Measurements from ENCODE around the gene SYNE1.
"Not testable (repeated sequence)": the region's sequence is repeated elsewhere in the genome, so short reads cannot be mapped to it uniquely, and the experiment has no call there.

Gene SYNE1

DNA sequence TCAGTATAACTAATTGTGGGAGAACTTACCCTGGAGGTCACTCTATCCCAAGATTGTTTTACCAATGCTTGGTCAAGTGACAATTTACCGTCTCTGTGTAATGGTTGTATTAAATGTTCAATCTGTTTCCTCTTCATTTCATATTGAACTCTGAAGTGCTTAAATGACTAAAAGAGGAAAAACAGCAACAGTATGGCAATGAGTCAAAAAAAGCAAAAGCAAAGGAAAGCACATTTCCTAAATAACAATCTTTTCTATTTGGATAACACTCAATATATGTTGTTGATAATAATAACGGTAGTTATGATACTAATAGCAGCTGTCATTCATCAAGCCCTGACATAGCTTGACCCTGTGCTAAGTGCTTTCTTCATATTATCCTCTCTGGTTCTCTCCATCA lies 152.4 kb downstream of the SYNE1 start:
- no peak for DNase-seq

DNA sequence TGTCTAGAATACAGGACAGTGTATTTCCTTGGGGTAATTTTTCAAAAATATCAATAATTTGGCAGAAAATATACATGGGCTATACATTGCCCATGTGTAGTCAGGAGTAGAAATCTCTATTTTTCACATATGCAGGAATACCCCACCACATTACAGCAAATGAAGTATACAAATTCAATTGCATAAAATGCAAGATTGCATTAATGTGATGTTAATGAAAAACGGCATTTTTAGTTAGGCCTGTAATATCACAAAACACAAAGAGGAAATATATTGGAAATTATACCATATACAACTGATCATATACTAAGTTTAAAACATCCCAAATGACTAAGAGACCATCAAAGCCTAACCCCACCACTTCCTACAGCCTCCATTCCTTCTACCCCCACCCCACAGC lies 154.9 kb downstream of the SYNE1 start:
- DNase-seq, result no peak

DNA sequence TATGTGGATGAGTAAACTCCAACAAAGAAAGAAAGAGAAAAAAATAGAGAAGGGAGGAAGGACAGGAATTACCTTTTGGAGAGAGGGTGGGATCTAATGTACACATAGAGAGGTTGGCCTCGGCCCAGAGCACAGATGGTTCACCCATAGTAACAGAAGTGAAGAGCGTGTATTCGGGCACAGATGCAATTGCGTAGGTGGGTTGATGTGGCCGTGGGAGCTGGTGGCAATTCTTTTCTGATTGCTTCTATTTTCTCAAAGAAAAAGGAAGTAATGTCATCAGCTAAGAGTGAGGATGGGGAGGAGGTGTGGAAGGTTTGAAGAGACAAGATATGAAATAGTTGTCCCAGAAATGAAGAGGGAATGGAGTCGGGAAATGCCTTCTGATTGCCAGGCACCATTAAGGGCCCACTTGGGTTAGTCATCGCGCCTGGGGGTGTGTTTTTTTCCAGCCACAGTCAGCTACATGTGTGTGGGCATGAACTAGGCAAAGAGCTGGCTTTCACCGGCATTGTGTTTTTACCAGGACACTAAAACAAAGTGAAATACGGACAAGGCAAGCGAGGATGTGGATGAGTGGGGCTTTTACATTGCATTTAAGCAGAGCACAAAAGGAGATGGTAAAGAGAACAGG lies 158.7 kb downstream of the SYNE1 start:
- no peak for DNase-seq

DNA sequence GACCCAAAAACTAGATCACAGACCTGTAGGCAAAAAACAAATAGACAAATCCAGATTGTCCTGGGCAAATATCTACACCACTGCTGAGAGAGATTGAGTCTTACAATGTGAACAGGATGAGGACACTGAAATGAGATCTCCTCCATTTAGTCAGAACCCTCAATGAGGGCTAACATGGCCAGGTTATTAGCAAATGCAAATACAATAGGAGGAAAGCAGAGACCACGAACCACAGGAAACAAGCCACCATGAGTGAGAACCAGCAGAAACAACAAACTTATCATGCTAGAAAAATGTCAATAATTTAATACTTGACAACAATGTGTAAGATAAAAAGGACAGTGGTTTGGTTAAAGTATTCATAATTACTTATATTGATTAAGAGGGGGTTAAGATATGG lies 162.8 kb downstream of the SYNE1 start:
- no peak for DNase-seq

DNA sequence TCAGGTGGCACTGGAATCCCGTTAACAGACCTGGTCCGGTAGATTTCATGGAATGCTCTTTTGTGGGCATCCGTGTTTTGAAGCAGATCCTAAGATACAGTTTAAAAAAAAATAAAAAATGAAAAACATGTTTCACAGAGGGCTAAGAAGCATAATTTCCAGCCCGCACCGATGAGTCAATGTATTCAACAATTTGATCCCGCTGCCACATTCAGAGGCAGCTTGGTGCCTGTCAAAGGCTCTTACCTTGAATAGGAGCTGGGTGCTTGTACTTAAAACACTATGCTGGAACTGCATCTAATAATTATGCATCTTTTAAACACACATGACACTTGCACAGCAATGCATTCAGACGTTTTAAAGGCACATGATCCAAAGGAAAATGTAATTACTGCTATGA lies 164.8 kb downstream of the SYNE1 start:
- DNase-seq, result no peak

DNA sequence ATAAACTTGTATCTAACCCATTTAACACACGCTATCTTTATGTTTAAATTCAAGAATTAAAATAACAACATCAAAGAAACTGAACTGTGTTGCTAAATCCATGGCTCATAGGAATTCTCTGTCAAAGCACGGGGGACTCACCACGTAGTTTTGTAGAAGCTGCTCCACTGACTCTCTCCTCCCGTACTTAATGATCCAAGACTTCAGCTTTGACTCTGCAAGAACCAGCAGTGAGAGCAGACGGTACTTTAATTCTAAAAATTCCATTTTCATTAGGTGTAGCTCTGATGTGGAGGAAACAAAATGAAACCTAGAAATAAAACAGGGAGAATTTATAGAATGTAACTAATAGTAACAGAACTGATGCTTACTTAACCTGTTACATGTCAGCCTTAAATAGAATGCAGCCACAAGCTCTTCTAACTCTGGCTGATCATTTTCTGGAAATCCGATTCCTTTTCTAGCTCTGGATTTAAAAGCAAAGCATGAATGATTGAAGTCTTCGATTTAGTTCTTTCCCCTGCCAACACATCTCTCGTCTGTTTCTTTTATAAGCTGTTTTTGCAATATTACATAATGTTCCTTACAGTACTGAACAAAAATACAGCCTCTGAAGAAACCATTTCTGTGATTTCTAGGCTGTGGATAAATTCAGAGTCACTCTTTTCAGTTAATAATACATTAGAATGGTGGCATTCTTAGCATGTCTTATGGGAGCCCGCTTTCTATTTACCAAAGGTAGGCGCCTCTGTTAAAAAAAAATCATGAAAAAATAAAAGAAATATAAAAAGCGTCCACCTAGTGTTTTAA lies 165.5 kb downstream of the SYNE1 start:
- no peak for DNase-seq

DNA sequence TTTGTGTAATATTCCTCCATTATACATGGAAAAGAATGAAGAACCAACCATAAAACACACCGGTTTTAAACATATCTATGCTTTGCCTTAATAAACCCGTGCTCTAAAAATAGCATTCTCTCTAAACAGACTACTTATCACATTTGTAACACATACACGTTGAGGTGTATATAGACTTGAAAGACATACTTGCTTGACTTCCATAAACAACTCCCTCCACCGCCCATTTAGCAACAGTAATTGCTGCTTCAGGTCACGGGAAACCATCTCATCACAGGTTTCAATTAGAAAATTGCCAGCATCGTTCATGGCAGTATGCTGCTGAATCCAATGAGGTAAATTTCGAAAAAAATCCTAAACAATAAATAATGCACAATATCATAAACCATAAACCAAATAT lies 174.0 kb downstream of the SYNE1 start:
- no peak for DNase-seq

DNA sequence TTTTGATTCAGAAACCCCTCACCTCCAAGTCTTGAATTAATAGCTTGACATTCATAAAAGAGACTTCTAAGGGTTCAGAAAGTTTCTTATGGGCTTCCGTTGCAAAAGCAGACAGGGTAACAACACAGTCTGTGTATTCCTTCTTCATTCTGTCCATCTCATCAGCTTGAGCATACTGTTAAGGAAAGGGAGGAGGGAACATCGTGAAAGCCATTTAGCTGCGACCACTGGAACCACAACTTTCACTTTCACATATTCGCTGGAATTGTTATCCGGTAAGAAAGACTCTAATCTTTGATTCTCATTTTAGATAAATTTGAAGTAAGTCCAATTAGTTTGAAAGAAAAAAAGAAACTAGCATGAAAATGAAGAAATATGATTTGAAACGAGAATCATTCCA lies 174.4 kb downstream of the SYNE1 start:
- DNase-seq, result no peak

DNA sequence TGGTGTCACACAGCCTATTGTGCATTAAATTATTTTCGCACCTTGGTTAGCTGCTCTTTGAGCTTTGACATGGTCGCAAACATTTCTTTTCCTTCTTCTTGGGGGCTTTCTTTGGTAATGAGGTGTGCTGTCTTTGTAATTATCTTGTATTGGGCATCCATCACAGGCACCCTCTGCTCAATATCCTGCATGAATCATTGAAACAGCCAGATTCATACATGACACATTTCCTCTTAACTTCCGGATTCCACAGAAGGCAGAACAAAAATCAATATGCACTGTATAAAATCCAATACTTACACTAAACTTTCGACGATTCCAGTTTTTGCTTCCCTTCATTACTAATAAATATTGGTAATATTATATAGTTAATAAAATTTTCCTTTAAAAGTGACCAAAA lies 175.6 kb downstream of the SYNE1 start:
- no peak for DNase-seq

DNA sequence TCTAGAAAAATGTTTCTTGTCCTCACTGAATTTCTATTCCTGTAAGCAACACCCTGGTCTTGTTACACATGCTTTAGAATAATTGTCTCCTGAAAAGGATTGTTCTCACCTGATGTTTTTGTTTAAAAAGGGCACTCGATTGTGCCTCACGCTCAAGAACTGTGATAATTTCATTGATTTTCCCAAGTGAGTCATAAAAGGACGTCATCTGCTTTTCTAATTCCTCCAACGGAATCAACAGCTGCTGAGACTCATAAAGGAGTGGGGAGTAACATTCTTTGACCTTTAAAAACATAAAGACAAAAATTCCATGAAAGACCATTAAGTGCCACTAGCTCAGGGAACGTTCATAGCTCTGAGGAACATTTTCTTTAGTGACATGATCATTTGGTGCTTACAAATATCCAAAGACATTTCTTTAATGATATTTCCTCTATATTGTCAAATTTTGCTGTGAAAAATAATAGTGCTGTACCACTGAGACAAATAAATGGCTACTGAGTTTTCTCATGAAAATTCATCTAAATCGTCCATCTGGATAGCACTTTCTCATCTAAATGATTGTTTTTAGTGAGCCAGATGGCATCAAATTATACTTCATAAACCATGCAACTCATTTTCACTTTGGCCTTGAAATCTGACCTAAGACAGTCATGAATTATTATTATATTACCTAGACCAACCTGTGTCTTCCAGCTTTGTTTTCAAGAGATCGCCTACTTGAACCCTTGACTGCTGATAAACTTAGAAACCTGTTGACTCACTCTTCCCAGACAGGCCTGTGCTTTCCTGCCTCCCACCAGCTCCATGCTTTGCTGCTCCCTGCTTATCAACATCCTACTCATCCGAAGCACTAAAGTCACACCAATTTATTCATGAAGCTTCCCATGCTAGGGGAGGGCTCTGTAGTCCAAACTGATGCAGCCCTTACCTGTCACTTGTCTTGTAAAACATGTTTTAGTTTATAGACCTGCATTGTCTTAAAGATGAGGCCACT lies 178.2 kb downstream of the SYNE1 start:
- no peak for DNase-seq

DNA sequence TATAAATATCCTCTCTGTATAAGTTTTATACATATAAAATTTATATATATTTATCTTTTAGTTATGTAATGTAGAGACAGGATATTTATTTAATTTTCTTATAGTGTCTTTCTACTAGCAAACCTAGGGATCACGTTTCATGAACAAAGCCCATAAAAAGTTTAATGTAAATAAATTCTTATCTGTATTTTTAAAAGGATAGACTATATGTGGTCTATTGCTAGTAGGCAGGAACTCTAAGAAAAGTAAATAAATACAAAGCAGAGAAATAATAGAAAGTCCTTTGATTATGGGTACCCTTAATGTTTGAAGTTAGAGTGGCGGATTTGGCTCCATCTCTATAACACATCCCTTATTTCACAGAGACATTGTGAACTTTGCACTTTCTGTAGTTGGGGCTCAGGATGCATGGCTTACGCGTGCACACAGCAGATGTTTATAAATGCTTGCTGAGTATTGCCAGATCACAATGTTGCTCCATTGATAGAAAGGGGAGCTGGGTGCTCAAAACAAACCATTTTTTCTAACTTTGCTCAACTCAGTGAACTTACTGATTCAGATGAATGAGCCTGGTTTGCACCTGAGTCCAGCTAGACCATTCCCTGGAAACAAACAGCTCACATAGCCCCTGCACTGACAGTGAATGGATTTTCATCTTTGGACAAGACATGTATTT lies 179.1 kb downstream of the SYNE1 start:
- DNase-seq, result no peak

DNA sequence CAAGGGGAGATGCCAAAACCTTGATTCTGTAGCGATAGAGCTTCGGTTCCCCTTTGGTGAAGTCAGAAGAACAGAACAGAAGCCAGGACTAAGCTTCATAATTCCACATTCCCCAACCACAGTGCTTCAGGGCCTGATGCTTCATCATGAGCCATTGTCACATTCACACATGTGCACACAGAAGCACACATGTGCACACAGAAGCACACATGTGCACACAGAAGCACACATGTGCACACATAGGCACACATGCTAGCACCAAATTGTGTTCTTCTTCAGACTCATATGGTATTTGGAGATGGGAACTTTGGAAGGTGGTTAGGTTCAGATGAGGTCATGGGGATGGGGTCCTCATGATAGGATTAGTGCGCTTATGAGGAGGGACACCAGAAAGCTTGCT lies 183.2 kb downstream of the SYNE1 start:
- no peak for DNase-seq

DNA sequence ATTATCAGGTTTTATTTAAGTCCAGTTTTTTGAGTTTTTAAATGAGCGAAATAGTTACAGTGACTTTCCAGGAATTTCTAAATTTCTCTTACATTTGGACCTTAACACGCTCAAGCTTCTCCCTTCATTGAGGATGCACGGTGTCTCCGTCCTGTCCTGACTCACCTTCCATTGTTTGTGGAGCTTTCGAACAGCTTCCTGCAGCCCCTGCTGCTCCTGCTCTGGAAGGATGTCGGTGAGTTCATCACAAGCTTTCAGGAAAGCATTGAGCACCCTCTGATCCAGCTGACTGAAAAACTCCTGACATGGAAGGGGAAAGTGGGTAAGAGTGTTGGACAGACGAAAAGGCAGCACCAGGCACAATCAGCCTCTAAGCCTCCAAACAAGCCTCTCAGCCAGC lies 183.7 kb downstream of the SYNE1 start:
- DNase-seq, result no peak

DNA sequence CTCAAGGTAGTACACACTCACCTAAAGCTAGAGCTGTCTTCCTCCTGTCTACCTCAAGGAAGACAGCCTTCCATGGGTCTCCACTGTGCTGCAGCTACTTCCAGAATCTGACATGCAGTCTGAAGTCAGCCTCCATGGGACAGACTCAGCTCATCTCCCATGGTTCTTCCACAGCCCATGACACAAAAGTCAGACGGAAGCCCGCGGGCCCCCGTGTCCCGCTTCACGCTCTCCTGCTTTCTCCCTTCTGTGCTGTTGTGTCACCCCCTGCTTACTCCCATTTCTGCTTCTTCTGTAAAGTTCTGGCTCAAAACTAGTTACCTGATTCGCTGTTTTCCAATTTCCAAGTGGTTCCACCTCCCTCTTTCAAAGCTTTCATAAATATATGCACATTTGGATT lies 184.5 kb downstream of the SYNE1 start:
- DNase-seq, result no peak

DNA sequence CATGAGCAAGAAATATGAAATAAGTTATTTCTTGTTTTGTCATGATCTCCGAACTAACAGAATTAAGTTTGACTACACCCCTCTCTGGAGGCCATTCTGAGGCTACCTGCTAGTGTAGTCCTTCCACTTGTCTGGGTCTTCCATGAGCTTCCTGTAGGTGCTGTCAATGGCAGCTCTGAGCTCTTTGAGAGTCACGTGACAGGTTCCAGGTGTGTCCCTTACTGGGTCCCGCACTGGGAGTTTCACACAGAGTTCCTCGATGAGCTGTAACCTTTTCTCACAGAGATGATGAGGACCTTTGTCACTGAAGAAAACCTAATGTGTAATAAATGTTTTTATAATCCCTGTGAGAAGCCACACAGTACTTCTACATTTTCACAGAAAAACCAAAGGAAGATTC lies 186.6 kb downstream of the SYNE1 start:
- no peak for DNase-seq

DNA sequence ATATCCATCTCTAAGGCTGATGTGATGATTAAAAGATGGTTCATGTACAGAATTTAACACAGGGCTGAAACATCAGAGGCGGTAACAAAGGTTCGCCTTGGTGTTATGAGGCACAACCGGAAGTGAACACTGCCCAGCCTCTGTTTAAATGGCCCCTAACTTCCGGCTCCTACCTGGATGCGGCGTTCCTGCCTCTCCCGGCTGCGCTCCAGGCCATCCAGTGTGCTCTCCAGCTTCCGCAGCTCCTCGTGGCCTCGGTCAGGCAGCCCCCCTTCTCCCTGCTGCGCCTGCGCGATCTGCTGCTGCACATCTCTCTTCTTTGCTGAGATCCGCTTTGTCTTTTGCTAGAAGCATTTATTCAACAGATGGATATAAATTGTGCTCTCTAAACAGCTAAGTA lies 195.3 kb downstream of the SYNE1 start:
- DNase-seq, result no peak

DNA sequence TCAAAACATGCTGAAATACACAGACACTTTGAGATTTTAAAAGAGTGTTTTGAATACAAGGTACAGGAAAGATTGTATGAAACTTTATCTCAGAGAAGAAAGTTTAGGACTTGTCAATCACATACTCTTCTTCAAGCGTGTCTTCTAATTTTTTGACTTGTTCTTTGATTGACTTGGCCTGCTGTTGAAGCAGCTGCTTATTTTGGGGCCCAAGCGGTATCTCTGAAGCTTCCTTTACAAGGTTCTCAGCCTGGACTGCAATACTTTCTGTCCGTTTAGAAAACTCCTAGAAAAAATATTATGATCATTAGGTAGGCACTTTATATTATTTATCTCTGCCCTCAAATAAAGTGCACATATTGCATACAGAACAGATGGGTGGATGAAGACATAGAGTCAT lies 201.3 kb downstream of the SYNE1 start:
- no peak for DNase-seq

DNA sequence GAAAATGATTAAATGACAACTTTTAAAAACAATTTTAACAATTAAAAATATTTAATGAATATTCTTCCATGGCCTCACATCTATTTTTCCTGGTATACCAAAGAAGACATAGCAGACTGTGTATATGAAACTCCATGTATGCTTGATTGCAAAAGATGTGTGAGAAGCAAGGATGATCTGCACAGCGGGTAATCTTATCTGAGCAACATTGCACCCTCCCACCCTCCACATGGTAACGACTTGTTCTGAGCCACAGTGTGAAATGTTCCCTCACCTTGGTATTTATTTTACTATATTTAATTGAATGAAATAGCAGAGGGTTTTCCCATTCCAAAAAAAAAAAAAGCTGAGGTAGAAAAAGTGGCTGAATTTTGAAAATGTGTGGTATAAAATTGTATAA lies 204.4 kb downstream of the SYNE1 start:
- DNase-seq, result no peak

DNA sequence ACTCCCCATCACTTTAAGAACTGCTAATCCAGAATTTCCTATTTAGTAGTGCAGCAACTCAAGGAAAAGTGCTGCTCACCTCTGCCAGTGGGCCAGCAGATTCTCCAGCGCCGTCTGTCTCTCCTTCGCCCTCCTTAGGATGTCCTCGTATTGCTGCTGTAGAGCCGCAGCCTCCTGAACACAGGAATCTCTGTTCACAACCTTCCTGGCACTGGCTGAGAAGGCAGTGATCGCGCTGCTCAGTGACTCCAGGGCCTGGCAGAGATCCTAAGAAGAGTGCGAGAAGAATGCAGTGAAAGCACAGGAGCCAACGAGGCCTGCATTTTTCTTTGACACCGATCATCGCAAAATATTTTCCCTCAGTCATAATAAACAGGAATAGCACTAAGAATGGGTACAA lies 209.0 kb downstream of the SYNE1 start:
- no peak for DNase-seq

DNA sequence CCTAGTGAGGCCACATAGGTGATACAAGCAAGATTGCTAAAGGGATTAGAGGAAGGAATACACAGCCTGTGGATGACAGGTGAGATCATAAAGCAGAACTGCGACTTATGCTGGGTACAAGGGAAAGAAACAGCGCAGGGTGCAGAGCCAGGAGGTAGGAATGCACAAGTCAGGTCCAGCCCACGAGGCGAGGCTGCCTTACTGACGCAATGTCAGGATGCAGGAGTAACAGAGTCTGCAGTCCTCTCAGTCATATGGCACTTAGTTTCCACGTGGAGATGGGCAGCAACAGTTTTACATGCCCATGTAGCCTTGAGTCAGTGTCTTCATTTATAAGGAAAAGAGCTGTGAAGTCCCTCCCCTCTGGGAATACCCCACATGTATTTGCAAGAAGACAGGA lies 210.9 kb downstream of the SYNE1 start:
- DNase-seq, result no peak

DNA sequence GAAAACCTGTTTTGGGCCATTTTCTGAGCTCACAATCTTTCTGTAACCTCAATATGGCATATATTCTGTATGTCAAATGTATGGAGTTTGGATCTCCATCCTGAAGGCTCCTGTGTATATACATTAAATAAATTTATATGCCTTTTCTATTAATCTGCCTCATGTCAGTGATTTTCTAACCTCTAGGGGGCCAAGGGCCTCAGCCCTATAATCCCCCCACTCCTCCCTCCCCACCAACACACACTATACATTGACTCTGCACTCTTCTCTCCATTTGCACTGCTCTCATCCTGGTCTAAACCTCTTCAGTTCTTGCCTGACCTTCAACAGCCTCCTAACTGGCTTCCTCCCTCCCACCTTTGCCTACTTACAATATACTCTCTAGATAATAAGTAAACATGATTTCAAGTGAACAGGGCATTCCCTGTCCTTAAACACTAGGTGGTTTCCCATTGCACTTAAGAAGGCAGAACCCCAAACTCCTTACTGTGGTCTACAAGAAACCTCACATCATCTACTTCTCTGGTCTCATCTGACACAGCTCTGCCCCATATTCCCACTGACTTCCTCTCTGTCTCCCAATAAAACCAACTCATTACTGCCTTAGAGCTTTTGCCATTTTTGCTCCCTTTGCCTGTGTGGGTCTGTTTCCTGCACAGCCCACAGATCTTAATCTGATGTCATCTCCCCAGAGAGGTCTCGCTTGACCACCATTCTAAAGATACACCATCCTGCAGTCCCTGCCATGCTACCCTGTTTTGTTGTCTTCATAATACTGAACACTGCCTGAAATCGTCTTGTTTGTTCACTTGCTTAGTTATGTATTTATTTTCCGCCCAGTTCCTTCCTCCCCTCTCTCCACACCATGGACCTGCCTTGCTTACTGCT lies 213.7 kb downstream of the SYNE1 start:
- DNase-seq, result no peak

DNA sequence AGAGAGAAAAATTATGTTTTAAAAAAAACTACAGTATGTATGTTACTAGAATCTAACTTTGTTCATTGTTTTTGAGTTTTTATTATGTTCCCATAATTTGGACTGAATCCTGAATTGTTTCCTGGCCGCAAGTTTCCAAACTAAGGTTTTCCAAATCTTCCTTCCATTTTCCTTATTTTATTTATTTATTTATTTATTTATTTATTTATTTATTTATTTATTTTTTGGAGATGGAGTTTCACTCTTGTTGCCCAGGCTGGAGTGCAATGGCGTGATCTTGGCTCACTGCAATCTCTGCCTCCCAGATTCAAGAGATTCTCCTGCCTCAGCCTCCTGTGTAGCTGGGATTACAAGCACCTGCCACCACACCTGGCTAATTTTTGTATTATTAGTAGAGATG lies 215.7 kb downstream of the SYNE1 start:
- DNase-seq, result not testable (repeated sequence)

Measured in NCI-H1092 (cell line).